Stomach (tissue), 9 donors: Measurements from ENCODE around the gene CCDC174. TPM values are rescaled to one million over a fixed set of nuclear protein-coding genes. Genes with fewer than 3 reads are reported as not detected.
"Not testable (repeated sequence)": the region's sequence is repeated elsewhere in the genome, so short reads cannot be mapped to it uniquely, and the experiment has no call there.

ENCODE experiments used
- DNase-seq, 2 donors: peaks; one replicate each; pipeline versions ENCODE4 v3.0.0 to v3.0.0-alpha.2; 2013 to 2019
- H3K27ac ChIP-seq, 5 donors: fragments of 200-600 bp in 4 of 5; sonication (generic) in 4 of 5; one replicate each; pipeline ENCODE4 v1.5.1; 2013 to 2019; ENCODE audit warnings: mild to moderate bottlenecking in 1 of 5, moderate library complexity in 1 of 5
- H3K27me3 ChIP-seq, 3 donors: fragments of 200-600 bp; sonication (generic); one replicate each; pipeline ENCODE4 v1.5.1; 2017 to 2019; ENCODE audit warnings: mixed run types in 1 of 3
- H3K36me3 ChIP-seq, 4 donors: fragments of 200-600 bp; sonication (generic); 1 replicate in 3 of 4; 2 replicates in 1 of 4; pipeline ENCODE4 v1.5.1; 2016 to 2019
- H3K4me1 ChIP-seq, 4 donors: fragments of 200-600 bp; sonication (generic); one replicate each; pipeline ENCODE4 v1.5.1; 2016 to 2019
- H3K4me3 ChIP-seq, 4 donors: fragments of 200-600 bp; sonication (generic) in 3 of 4; one replicate each; pipeline ENCODE4 v1.5.1; 2016 to 2019; ENCODE audit warnings: mild to moderate bottlenecking in 1 of 4
- H3K9me3 ChIP-seq, 4 donors: fragments of 200-600 bp; sonication (generic); one replicate each; pipeline ENCODE4 v1.5.1; 2016 to 2019
- CTCF ChIP-seq, 7 experiments: fragments of 450-650 bp in 4 of 7; fragments of 200-600 bp in 3 of 7; sonication (generic) in 3 of 7; IDR thresholded peaks; one replicate each; pipeline ENCODE4 v1.5.1; 2016 to 2019; ENCODE audit warnings: antibody characterized with exemption in 7 of 7, control low read depth in 2 of 7, mild to moderate bottlenecking in 1 of 7
- EP300 ChIP-seq: sonication (generic); formaldehyde crosslinking; IDR thresholded peaks from one replicate; pipeline ENCODE4 v1.6.1; 2017; ENCODE audit warnings: antibody characterized with exemption
- POLR2A ChIP-seq, 4 donors: fragments of 450-650 bp; IDR thresholded peaks; one replicate each; pipeline ENCODE4 v1.6.1; 2016; ENCODE audit warnings: antibody characterized with exemption in 4 of 4, control low read depth in 2 of 4, mild to moderate bottlenecking in 1 of 4, moderate library complexity in 1 of 4
- POLR2AphosphoS5 ChIP-seq, 3 donors: sonication (generic); formaldehyde crosslinking; IDR thresholded peaks; one replicate each; pipeline ENCODE4 v1.6.1; 2016; ENCODE audit warnings: antibody characterized with exemption in 3 of 3
- WGBS, 5 donors: extraction: QIAGEN DNeasy Blood & Tissue Kit in 3 of 5; methylation state at CpG; one replicate each; pipeline versions ENCODE4 v1.1.5 to v1.1.7; 2013 to 2018; 5-methylcytosine and 5-hydroxymethylcytosine counted together
- intact Hi-C: fragments of 100-400 bp; cut with DNase I; formaldehyde crosslinking; loops from one replicate; pipeline ENCODE4 v1.15.1; 2023; ENCODE audit warnings: low total_unique reads
- polyA plus RNA-seq, 3 donors: library from polyadenylated mRNA; stranded (reverse); fragments of 200-250 nt; gene quantifications; one replicate each; pipeline ENCODE4 v1.2.3, GENCODE V29; 2013
- total RNA-seq, 5 donors: library from RNA; depleted of rRNA; stranded (reverse); fragments of >200 nt; gene quantifications; one replicate each; pipeline versions ENCODE4 v1.1.0 to v1.2.3, GENCODE V29; 2014 to 2016
- donor health status: healthy with polysubstance abuse.
- donor health status: Bipolar disorder and iron deficiency.
- donor health status: healthy.

Gene CCDC174
- total and polyA plus RNA-seq, 8 donors = 8.5 to 44.0 (median 19.2) TPM

DNA sequence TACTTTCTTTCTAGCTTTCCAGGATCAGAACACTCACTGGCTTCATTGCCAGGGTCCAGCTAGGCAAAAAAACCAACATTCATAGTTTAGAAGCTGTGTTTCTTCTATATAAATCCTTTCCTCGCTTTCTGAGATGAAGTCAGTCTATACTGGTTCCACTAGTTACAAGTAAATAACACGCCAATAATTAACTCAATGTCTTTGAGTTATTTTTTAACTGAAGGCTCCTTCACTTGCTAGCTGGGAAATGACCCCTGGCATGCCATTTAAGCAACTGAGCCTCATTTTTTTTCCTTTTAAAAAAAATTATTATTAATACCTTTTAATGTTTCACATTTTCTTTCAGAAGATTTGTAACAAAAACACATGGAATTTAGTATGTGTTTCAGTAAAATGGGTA lies 2.1 kb upstream of the CCDC174 start:
- Histone ChIP-seq H3K4me3 (no peak overlapping the region), H3K4me1 (peaks cover 28 to 48% (median 42%) of the 10 kb centered on the region in 4 donors), H3K36me3 (peaks cover 0 to 4% (median 3%) of the 10 kb centered on the region in 4 donors), H3K9me3 (no peaks in the 10 kb centered on the region), H3K27ac (peak overlapping the region in 3 of 5 donors; percentile 48 to 95 (median 71)), H3K27me3 (no peaks in the 10 kb centered on the region)
- intact Hi-C loops = no loop called here
- peak in 1 of 2 donors; percentile 55 for DNase-seq
- TF ChIP-seq CTCF (IDR thresholded peaks at IDR 0.05) = no peak
- no peak for TF ChIP-seq POLR2A (IDR thresholded peaks at IDR 0.05)
- TF ChIP-seq POLR2AphosphoS5 (IDR thresholded peaks at IDR 0.05) = no peak
- TF ChIP-seq EP300 = no peak
- WGBS, 5 donors = 36 to 57% (median 47%) methylated on average over 2 of the region's 2 CpGs

GRCh38 chr3:14650193-14650592 lies 1.4 kb upstream of the CCDC174 start:
- 86 to 94% (median 88%) methylated on average over 4 of the region's 4 CpGs for WGBS, 5 donors
- Histone ChIP-seq H3K4me3 (peak overlapping the region in 1 of 4 donors; percentile 78), H3K4me1 (peaks cover 30 to 48% (median 42%) of the 10 kb centered on the region in 4 donors), H3K27me3 (no peaks in the 10 kb centered on the region), H3K9me3 (no peaks in the 10 kb centered on the region), H3K36me3 (peaks cover 7 to 10% (median 10%) of the 10 kb centered on the region in 4 donors), H3K27ac (peak overlapping the region in 3 of 5 donors; percentile 90 to 95 (median 94))
- no peak for TF ChIP-seq POLR2A (IDR thresholded peaks at IDR 0.05)
- no peak for DNase-seq
- intact Hi-C loops = no loop called here

GRCh38 chr3:14652360-14652907 lies 872 bp downstream of the CCDC174 start:
- intact Hi-C loops, DNase-seq, H3K27me3 ChIP-seq, H3K9me3 ChIP-seq: not testable (repeated sequence)
- Histone ChIP-seq H3K27ac (peak overlapping the region; percentile 82 to 97 (median 94)), H3K4me3 (peak overlapping the region; percentile 70 to 78 (median 76)), H3K4me1 (peaks cover 30 to 48% (median 43%) of the 10 kb centered on the region in 4 donors), H3K36me3 (peaks cover 29 to 33% (median 32%) of the 10 kb centered on the region in 4 donors)
- WGBS, 5 donors = 75 to 82% (median 76%) methylated on average over 21 of the region's 21 CpGs

DNA sequence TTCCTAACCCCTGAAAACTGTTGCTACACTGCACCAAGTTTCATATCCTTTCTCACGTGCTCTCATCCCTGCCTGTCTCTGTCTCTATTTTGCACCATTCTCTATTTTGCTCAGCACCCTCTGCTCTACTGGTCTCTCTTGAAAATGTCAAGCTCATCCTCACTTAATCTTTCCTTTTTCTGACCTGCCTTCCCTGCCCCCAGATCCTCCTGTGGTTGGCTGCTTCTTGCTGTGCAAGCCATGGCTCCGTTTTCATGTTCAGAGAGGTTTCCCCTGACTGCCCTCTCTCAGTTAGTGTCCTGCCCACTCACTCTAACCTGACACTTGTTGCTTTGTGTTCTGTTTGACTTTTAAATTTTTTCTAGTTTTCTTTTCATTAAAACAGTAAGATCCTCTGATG lies 6.0 kb downstream of the CCDC174 start:
- no peaks in the 10 kb centered on the region for H3K27me3 ChIP-seq
- H3K36me3 ChIP-seq = peaks cover 80 to 84% (median 83%) of the 10 kb centered on the region in 4 donors
- intact Hi-C loops = no loop called here
- H3K9me3 ChIP-seq = no peaks in the 10 kb centered on the region
- 78 to 88% (median 86%) methylated on average over 2 of the region's 2 CpGs for WGBS, 5 donors
- TF ChIP-seq CTCF (IDR thresholded peaks at IDR 0.05) (no peak), POLR2A (IDR thresholded peaks at IDR 0.05) (no peak), POLR2AphosphoS5 (IDR thresholded peaks at IDR 0.05) (no peak), EP300 (no peak)
- DNase-seq = no peak
- H3K4me1 ChIP-seq = peaks cover 18 to 22% (median 19%) of the 10 kb centered on the region in 4 donors
- no peak overlapping the region for H3K4me3 ChIP-seq
- no peak overlapping the region for H3K27ac ChIP-seq

DNA sequence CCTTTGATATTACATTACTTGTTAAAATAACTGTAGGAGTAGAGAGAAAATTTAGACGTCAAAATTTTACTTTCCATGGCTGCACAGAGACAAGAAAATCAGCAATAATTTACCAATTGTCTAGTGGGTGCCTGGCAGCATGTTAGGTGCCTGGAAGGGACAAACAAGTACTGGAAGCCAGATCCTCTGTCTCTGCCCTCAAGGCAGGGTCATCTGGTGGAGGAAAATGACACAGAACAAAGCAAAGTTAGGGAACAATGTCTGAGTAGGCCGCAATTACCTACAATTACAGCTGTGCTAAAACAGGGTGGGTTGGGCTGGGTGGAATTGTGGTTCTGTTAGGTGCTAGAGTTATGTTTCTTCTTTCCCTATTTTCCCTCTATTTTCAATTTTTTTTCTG lies 7.4 kb downstream of the CCDC174 start:
- no peak overlapping the region for H3K27ac ChIP-seq
- H3K27me3 ChIP-seq = no peaks in the 10 kb centered on the region
- H3K36me3 ChIP-seq = peaks cover 94 to 98% (median 96%) of the 10 kb centered on the region in 4 donors
- no peak for DNase-seq
- intact Hi-C loops = no loop called here
- TF ChIP-seq POLR2AphosphoS5 (IDR thresholded peaks at IDR 0.05) (no peak), POLR2A (IDR thresholded peaks at IDR 0.05) (no peak), EP300 (no peak)
- peaks cover 4 to 8% (median 6%) of the 10 kb centered on the region in 4 donors for H3K4me1 ChIP-seq
- H3K9me3 ChIP-seq = no peaks in the 10 kb centered on the region
- 90 to 100% (median 92%) methylated on average over 2 of the region's 2 CpGs for WGBS, 5 donors
- H3K4me3 ChIP-seq = no peak overlapping the region

GRCh38 chr3:14660942-14661341 lies 9.4 kb downstream of the CCDC174 start:
- H3K36me3 ChIP-seq = peaks cover 97 to 100% (median 100%) of the 10 kb centered on the region in 4 donors
- DNase-seq = no peak
- no peaks in the 10 kb centered on the region for H3K9me3 ChIP-seq
- no peak overlapping the region for H3K4me3 ChIP-seq
- WGBS, 5 donors = 69 to 95% (median 82%) methylated on average over 4 of the region's 4 CpGs
- no peak overlapping the region for H3K27ac ChIP-seq
- intact Hi-C loops = no loop called here
- H3K4me1 ChIP-seq = peaks cover 0 to 3% (median under 1%) of the 10 kb centered on the region in 4 donors
- TF ChIP-seq POLR2A (IDR thresholded peaks at IDR 0.05) = no peak
- TF ChIP-seq CTCF (IDR thresholded peaks at IDR 0.05) = no peak
- no peak for TF ChIP-seq EP300
- no peak for TF ChIP-seq POLR2AphosphoS5 (IDR thresholded peaks at IDR 0.05)
- no peaks in the 10 kb centered on the region for H3K27me3 ChIP-seq
